ENCODE measurements around the gene SYT15.
"Not testable (repeated sequence)": the region's sequence is repeated elsewhere in the genome, so short reads cannot be mapped to it uniquely, and the experiment has no call there.

- TF ChIP-seq POLR2A, CTCF (IDR thresholded peaks at IDR 0.05): not testable (repeated sequence)
These were observed 14.4 kb downstream of the SYT15 start for GRCh38 chr10:46593307-46593706.

All from testis (tissue), 2 donors.